HG03439 (cell line): ENCODE measurements around the gene RHO.
"Not testable (repeated sequence)": the region's sequence is repeated elsewhere in the genome, so short reads cannot be mapped to it uniquely, and the experiment has no call there.

Experiments
- ATAC-seq: cut with Tn5 transposase; IDR thresholded peaks from one replicate; pipeline ENCODE4 v1.9.1; 2021; ENCODE audit warnings: mild to moderate bottlenecking, moderate library complexity; ENCODE audit not compliant: unreplicated experiment

Gene RHO

GRCh38 chr3:129499604-129500333, 28.7 kb upstream of the RHO start:
- ATAC-seq: not testable (repeated sequence)

GRCh38 chr3:129500334-129500658, 28.1 kb upstream of the RHO start:
- ATAC-seq: no peak

GRCh38 chr3:129501630-129502029, 26.8 kb upstream of the RHO start:
- ATAC-seq: no peak

DNA sequence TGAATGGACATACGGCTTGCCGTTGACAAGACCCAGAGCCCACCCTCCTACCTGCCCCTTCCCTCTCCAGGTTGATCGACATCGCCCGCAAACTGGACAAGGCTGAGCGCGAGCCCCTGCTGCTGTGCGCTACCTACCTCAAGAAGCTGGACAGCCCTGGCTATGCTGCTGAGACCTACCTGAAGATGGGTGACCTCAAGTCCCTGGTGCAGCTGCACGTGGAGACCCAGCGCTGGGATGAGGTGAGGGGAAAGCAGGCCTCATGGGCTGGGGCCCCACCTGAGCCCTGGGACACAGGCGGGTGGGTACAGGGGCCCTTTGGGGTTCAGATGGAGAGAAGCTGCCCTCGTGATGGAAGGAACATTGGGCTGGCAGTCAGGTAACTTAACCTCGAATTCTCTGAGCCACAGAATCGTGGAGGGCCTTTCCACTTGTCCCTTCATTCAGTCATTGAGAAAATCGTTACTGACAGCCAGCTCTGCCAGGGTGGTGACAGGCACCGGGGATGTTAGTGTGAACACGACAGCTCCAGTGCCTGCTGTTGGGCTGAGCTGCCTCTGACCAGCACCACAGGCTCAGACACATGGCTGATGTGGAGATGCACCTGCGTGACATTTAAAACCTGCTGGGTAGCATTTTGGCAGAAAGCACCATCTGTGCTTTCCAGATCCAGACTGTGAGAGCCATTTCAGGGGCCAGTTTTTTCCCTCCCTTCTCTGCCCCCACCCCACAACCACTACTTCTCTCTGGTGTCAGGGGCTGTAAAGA, 25.6 kb upstream of the RHO start:
- ATAC-seq: no peak

DNA sequence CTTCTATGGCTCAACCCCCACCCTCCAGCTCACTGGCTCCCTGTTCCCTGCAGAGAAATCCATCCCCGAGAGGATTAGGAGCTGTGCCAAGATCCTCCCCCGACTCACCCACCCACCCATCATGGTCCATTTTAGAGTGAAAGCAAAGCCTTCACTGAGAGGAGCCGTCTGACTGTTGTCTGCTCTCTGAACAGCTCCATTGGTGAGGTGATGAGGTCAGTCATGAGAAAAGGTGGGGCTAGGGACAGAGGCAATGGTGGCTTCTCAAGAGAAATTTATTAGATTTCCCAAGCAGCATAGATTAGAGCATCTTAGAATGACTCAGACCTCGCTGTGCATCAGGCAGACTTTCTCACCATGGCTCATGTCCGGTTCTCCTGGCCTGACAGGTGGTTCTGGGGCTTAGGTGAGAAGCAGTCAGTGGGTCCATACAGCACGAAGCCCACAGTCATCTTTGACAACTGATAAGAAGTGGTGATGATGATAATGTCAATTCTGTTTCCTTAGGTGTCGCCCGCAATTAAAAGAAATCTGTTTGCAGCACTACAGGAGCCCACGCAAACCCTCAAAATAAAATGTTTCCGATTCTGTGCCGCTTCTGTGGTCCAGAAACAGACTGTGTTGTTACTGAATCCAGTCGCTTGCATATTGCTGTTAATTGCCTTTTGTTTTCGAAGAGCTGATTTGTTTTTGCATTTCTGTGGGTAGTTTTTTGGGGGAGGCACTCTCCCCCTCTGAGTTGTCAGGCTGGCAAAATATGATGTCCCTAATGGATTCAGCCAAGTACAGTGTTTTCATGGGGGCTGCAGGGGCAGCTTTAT, 24.8 kb upstream of the RHO start:
- ATAC-seq: no peak

DNA sequence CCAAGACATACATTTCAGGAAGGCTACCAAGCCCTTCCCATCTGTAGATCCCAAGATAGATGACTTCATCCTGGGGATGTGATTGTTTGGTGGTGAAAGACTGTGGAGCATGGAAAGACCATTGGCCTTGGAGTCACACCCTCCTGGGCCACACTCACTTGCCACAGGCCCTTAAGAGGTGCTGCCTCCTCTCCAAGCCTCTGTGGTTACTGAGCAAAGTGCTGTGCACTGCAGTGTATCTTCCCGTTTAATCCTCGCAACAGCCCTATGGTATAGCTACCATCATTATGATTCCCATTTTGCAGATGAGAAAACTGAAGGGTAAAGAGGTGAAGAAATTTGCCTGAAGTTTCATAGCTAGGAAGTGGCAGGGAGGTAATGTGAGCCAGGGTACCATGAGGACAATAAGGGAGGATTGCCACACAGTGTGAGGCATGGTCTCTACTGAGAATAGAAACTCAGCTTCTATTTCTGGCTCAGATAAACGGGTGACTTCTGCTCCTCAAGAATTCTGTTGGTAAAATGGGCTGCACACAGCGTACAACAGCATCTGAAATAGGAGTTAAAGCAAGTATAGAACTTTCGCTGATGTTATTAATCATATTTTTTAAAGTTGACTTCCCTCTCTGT, 23.9 kb upstream of the RHO start:
- ATAC-seq: no peak

GRCh38 chr3:129505341-129505740, 23.1 kb upstream of the RHO start:
- no peak for ATAC-seq

DNA sequence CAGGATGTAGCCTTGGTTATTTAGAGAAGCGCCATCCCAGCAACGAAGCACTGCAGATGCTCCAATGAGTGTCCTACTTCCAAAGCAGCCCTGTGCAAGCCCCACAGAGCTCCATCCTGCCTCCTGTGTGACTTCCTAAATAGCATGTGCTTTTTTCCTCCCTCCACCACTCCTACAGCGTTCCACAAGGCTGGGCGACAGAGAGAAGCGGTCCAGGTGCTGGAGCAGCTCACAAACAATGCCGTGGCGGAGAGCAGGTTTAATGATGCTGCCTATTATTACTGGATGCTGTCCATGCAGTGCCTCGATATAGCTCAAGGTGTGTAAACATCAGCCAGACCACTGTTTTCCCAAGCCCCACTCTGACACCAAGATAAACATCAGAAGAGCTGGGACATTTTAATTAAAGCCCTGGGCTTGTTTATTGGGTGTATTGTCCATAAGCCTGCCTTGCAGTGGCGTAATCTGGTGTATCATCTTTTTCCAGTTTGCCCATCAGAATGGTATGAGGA, 22.2 kb upstream of the RHO start:
- ATAC-seq: no peak

- ATAC-seq: no peak
Observed at GRCh38 chr3:129507181-129507831, 21.1 kb upstream of the RHO start.

- no peak for ATAC-seq
Observed at GRCh38 chr3:129512595-129512994, 15.8 kb upstream of the RHO start.

DNA sequence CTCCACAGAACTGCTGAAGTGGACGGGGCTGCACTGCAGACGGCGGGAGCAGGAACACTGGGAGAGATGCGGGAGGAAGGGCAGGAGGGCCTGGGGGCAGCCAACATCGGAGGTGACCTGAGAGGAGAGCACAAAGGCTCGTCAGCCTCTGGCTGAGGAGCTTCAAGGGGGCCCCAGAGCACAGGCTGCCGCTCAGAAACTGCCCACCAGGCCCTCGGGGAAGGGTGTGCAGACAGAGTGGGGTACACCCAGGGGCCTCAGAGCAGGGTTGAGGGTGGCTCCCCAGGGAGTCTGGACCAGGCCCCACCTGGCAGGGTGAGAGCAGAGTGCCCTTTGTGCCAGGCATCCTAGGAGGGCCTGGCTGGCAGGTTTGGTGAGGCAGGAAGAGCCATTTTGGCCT, 14.7 kb upstream of the RHO start:
- no peak for ATAC-seq

DNA sequence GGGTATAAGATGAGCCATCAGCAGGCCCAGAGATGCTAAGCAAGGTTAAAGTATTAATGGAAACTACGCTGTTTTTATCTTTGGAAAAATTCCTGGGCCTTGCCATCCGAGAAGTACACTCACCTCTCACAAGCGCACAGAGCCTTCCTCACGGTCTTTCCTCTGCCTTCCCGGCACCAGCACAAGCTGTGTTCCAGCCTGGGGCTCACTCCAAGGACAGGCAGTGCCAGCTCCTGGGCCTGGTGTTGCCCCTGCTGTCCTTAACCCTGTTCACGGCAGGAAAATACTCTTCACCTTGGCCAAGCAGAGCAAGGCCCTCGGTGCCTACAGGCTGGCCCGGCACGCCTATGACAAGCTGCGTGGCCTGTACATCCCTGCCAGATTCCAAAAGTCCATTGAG, 14.3 kb upstream of the RHO start:
- no peak for ATAC-seq

- ATAC-seq: no peak
Observed at GRCh38 chr3:129514563-129514962, 13.9 kb upstream of the RHO start.

- ATAC-seq: not testable (repeated sequence)
Observed at GRCh38 chr3:129515108-129515820, 13.2 kb upstream of the RHO start.

DNA sequence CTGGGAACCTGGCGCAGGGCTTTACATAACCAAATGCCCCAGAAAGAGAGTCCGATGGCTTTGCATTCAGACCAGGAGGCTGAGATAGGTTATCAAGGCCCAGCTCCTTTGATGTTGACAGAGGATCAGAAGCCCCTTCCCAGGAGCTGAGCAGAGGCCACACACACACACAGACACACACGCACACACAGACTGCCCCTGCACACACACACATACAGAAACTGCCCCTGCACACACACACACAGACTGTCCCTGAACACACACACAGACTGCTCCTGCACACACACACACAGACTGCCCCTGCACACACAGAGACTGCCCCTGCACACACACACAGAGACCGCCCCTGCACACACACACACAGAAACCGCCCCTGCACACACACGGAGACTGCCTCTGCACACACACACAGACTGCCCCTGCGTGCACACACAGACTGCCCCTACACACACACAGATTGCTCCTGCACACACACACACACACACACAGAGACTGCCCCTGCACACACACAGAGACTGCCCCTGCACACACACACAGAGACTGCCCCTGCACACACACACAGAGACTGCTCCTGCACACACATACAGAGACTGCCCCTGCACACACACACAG, 12.5 kb upstream of the RHO start:
- ATAC-seq: not testable (repeated sequence)

GRCh38 chr3:129517516-129517915, 10.9 kb upstream of the RHO start:
- ATAC-seq: no peak

DNA sequence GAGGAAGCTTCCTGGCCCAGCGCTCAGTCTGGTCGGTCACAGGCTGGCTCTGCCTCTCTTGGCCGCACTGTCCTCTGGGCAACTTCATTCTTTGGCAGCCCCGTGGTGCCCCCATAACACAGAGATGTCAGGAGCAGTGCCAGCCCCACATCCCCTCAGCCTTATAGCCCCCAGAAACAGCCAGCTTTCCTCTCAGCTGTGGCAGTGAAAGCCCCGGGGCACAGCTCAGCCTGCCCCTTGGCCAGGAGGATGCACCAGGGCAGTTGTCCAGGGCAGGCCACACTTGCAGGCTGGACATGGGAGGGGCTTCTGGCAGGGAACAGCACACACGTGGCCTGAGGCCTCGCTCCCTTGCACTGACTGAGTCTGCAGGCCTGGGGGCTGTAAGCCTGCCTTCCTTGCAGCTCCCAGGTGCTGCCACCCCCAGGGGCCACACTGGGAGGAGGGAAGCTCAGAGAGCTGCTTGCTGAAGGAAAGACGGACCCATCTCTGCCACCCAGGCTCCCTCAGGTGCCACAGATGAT, 10.3 kb upstream of the RHO start:
- no peak for ATAC-seq

- ATAC-seq: no peak
Observed at GRCh38 chr3:129518581-129518980, 9.9 kb upstream of the RHO start.

DNA sequence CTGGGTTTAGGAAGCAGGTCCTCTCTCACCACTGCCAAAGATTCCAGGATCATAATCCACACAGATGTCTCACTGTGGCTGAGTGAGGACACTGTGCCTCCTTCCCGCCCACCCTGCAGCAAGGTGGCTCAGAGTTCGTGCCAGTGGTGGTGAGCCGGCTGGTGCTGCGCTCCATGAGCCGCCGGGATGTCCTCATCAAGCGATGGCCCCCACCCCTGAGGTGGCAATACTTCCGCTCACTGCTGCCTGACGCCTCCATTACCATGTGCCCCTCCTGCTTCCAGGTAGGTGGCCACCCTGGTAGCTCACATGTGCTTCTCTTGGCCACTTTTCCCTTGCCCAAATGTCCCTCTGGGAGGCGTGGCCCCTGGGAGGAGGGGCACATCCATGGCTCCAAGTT, 9.0 kb upstream of the RHO start:
- ATAC-seq: no peak
